SK-N-SH treated with all-trans-retinoic acid at 6 μM for 48 hours (cell line): ENCODE results near the gene ARFGAP3.

Source experiments
- ARNTL ChIP-seq: fragments of 450-650 bp; formaldehyde crosslinking; IDR thresholded peaks from 2 replicates; pipeline ENCODE4 v1.5.0; 2020; ENCODE audit warnings: low read depth, mild to moderate bottlenecking, moderate library complexity, borderline replicate concordance
- CSDC2 ChIP-seq: fragments of 250-450 bp; sonication (Bioruptor Pico); IDR thresholded peaks from 2 replicates; pipeline ENCODE4 v1.5.0; 2020; ENCODE audit warnings: mild to moderate bottlenecking, moderate library complexity
- GLIS3 ChIP-seq: fragments of 250-450 bp; sonication (Bioruptor Pico); IDR thresholded peaks from 2 replicates; pipeline ENCODE4 v1.5.0; 2020; ENCODE audit warnings: mild to moderate bottlenecking, moderate library complexity
- ISL1 ChIP-seq: fragments of 250-450 bp; sonication (Bioruptor Pico); IDR thresholded peaks from 2 replicates; pipeline ENCODE4 v2.1.2; 2022; ENCODE audit warnings: mild to moderate bottlenecking, moderate library complexity
- OSR1 ChIP-seq: fragments of 250-450 bp; sonication (Bioruptor Pico); IDR thresholded peaks from 2 replicates; pipeline ENCODE4 v1.8.0; 2022; ENCODE audit warnings: moderate library complexity, mild to moderate bottlenecking, inconsistent platforms
- PPARA ChIP-seq: fragments of 250-450 bp; sonication (Bioruptor Pico); IDR thresholded peaks from 2 replicates; pipeline ENCODE4 v1.5.0; 2020; ENCODE audit warnings: mild to moderate bottlenecking, borderline replicate concordance
- RARB ChIP-seq: fragments of 250-450 bp; sonication (Bioruptor Pico); IDR thresholded peaks from 2 replicates; pipeline ENCODE4 v1.8.0; 2021; ENCODE audit warnings: mild to moderate bottlenecking, moderate library complexity
- SNAI2 ChIP-seq: fragments of 250-450 bp; sonication (Bioruptor Pico); IDR thresholded peaks from 2 replicates; pipeline ENCODE4 v1.5.0; 2020; ENCODE audit warnings: mild to moderate bottlenecking, moderate library complexity
- TSHZ2 ChIP-seq: fragments of 250-450 bp; sonication (Bioruptor Pico); IDR thresholded peaks from 2 replicates; pipeline ENCODE4 v1.5.0; 2020; ENCODE audit warnings: mild to moderate bottlenecking, moderate library complexity
- ZC3H10 ChIP-seq: fragments of 250-450 bp; sonication (Bioruptor Pico); IDR thresholded peaks from 2 replicates; pipeline ENCODE4 v1.5.1; 2021; ENCODE audit warnings: mild to moderate bottlenecking, moderate library complexity
- ZFP30 ChIP-seq: fragments of 450-650 bp; formaldehyde crosslinking; IDR thresholded peaks from 2 replicates; pipeline ENCODE4 v1.5.0; 2022; ENCODE audit warnings: mild to moderate bottlenecking, moderate library complexity
- ZNF565 ChIP-seq: fragments of 450-650 bp; formaldehyde crosslinking; conservative IDR thresholded peaks from 2 replicates; pipeline ENCODE4 v1.5.0; 2020; ENCODE audit warnings: low read depth, mild to moderate bottlenecking, moderate library complexity

- TF ChIP-seq OSR1 = no peak
- no peak for TF ChIP-seq ARNTL (CRISPR knock-in tag)
- TF ChIP-seq TSHZ2 (CRISPR knock-in tag) = no peak
- no peak for TF ChIP-seq CSDC2 (CRISPR knock-in tag)
- TF ChIP-seq RARB = no peak
- no peak for TF ChIP-seq ISL1 (CRISPR knock-in tag)
- no peak for TF ChIP-seq PPARA (CRISPR knock-in tag)
- no peak for TF ChIP-seq ZC3H10 (CRISPR knock-in tag)
- TF ChIP-seq ZNF565 (CRISPR knock-in tag) = no peak
- TF ChIP-seq SNAI2 = no peak
- TF ChIP-seq ZFP30 (CRISPR knock-in tag) = no peak
- TF ChIP-seq GLIS3 = no peak
Measured at GRCh38 chr22:42884616-42885375, 27.7 kb upstream of the ARFGAP3 start.
